HT-29 (cell line): ENCODE measurements around the gene AKT1S1. TPM values are rescaled to one million over a fixed set of nuclear protein-coding genes. Genes with fewer than 3 reads are reported as not detected.
A peak's percentile ranks its signal among the peaks of the same experiment; 100 is the strongest.

Source experiments
- DNase-seq: peaks from one replicate; pipeline ENCODE4 v3.0.0-alpha.2; 2015; ENCODE audit warnings: low spot score
- total RNA-seq: library from RNA; depleted of rRNA; stranded (reverse); fragments of >200 nt; shearing (Covaris generic); gene quantifications from 2 replicates; pipeline ENCODE4 v1.2.3, GENCODE V29; 2014

The AKT1S1 gene
- total RNA-seq, 1 experiment from 2014 or later: 96.4 TPM

- peak; percentile 100 for DNase-seq
Observed at GRCh38 chr19:49869484-49870308, 7.5 kb downstream of the AKT1S1 start.

GRCh38 chr19:49869009-49869483 lies 8.1 kb downstream of the AKT1S1 start:
- DNase-seq: no peak

- peak; percentile 97 for DNase-seq
Observed at GRCh38 chr19:49866933-49867782, 10.0 kb downstream of the AKT1S1 start, which contains the start of gene PNKP. TSS of gene PNKP (minus strand) at chr19:49867576. CDS start at chr19:49867204, 372 bp downstream.

- DNase-seq: no peak
Observed at GRCh38 chr19:49864890-49865289, 12.3 kb downstream of the AKT1S1 start.

GRCh38 chr19:49863935-49864320 lies 13.2 kb downstream of the AKT1S1 start:
- DNase-seq: no peak

- DNase-seq: no peak
Observed at GRCh38 chr19:49863254-49863934, 13.8 kb downstream of the AKT1S1 start.

GRCh38 chr19:49862391-49863253 lies 14.5 kb downstream of the AKT1S1 start:
- DNase-seq: no peak

- DNase-seq: no peak
Observed at GRCh38 chr19:49861541-49862378, 15.4 kb downstream of the AKT1S1 start.

GRCh38 chr19:49861107-49861506 lies 16.0 kb downstream of the AKT1S1 start:
- DNase-seq: peak; percentile 80

GRCh38 chr19:49860336-49861102 lies 16.6 kb downstream of the AKT1S1 start:
- peak; percentile 11 for DNase-seq

- peak; percentile 8 for DNase-seq
Observed at GRCh38 chr19:49859682-49860335, 17.3 kb downstream of the AKT1S1 start.

GRCh38 chr19:49858088-49858985 lies 18.8 kb downstream of the AKT1S1 start:
- peak; percentile 19 for DNase-seq

- no peak for DNase-seq
Observed at GRCh38 chr19:49857838-49858087, 19.4 kb downstream of the AKT1S1 start.

- peak; percentile 49 for DNase-seq
Observed at GRCh38 chr19:49857061-49857837, 19.9 kb downstream of the AKT1S1 start.

GRCh38 chr19:49856574-49857021 lies 20.6 kb downstream of the AKT1S1 start:
- DNase-seq: peak; percentile 23

GRCh38 chr19:49855676-49856573 lies 21.2 kb downstream of the AKT1S1 start:
- peak; percentile 29 for DNase-seq
